Measurements from ENCODE around the gene EFNA4. TPM values are rescaled to one million over a fixed set of nuclear protein-coding genes. Genes with fewer than 3 reads are reported as not detected.

Gene EFNA4
- total RNA-seq, 2 donors from 2014 or later: 1.9 to 2.8 TPM

DNA sequence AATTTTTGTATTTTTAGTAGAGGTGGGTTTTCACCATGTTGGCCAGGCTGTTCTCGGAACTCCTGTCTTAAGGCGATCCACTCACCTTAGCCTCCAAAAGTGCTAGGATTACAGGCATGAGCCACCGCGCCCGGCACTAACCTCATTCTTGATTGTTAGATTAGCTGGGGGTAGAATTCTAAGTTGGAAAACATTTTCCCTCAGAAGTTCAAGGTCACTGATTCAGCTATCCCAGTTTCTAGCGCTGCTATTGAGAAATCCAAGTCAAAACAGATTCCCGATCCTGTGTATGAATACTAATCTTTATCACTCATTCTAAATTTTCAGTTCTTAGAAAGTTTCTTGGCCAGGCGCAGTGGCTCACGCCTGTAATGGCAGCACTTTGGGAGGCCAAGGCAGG, 39.8 kb downstream of the EFNA4 start:
- TF ChIP-seq, protein P1, sequence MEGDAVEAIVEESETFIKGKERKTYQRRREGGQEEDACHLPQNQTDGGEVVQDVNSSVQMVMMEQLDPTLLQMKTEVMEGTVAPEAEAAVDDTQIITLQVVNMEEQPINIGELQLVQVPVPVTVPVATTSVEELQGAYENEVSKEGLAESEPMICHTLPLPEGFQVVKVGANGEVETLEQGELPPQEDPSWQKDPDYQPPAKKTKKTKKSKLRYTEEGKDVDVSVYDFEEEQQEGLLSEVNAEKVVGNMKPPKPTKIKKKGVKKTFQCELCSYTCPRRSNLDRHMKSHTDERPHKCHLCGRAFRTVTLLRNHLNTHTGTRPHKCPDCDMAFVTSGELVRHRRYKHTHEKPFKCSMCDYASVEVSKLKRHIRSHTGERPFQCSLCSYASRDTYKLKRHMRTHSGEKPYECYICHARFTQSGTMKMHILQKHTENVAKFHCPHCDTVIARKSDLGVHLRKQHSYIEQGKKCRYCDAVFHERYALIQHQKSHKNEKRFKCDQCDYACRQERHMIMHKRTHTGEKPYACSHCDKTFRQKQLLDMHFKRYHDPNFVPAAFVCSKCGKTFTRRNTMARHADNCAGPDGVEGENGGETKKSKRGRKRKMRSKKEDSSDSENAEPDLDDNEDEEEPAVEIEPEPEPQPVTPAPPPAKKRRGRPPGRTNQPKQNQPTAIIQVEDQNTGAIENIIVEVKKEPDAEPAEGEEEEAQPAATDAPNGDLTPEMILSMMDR (IDR thresholded peaks at IDR 0.05): no peak
- Histone ChIP-seq H3K36me3 (no peaks in the 10 kb centered on the region), H3K27ac (no peak overlapping the region), H3K9me3 (no peaks in the 10 kb centered on the region), H3K4me1 (ENCODE audit: control insufficient read depth in 1 of 2, low read depth in 2 of 2) (no peaks in the 10 kb centered on the region), H3K4me3 (no peak overlapping the region), H3K27me3 (replicated peaks; ENCODE audit: insufficient read depth) (no peaks in the 10 kb centered on the region)
- ATAC-seq (ENCODE audit: insufficient number of reproducible peaks, low FRiP score, low read depth) (no peak), DNase-seq (ENCODE audit: low spot score) (no peak)

DNA sequence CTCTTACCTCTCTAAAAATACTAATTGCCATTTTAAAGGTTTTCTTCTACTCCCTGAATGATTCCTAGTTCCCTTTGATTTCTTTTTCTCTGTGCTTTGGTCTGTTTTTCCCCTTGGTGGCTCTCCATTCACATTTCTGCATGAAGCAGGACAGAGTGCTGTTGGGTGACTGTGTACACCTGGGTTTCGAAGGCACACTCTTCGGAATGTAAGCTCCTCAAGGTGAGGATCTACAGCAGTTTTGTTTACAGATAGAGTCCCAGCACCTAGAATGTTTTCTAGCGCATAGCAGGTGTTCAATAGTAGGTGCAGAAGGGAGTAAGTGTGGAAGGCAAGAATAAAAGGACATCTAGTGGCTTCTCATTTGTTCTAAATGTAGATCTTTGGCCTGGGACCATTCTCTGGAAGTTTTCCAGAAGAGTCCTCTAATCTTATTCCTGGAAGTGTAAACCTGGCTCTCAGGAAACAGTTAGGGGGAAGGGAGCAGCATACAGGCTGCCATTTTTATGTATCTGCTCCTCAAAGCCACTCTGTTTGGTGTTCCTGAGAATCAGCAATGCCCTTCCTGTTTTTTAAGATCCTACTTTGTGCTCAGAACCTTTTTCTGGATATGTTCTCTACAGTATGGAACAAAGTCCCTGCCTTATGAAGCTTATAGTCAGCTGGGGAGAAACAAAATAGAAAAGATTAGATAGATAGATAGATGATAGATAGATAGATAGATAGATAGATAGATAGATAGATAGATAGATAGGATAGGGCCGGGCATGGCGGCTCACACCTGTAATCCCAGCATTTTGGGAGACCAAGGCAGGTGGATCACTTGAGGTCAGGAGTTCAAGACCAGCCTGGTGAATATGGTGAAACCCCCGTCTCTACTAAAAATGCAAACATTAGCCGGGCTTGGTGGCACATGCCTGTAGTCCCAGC, 41.3 kb downstream of the EFNA4 start:
- TF ChIP-seq, protein P1 (IDR thresholded peaks at IDR 0.05): no peak
- H3K4me1 ChIP-seq (ENCODE audit: control insufficient read depth in 1 of 2, low read depth in 2 of 2): no peaks in the 10 kb centered on the region
- no peak overlapping the region for H3K27ac ChIP-seq
- H3K9me3 ChIP-seq: no peaks in the 10 kb centered on the region
- H3K27me3 ChIP-seq (replicated peaks; ENCODE audit: insufficient read depth): no peaks in the 10 kb centered on the region
- no peaks in the 10 kb centered on the region for H3K36me3 ChIP-seq
- DNase-seq (ENCODE audit: low spot score) (no peak), ATAC-seq (ENCODE audit: insufficient number of reproducible peaks, low FRiP score, low read depth) (no peak)
- no peak overlapping the region for H3K4me3 ChIP-seq

DNA sequence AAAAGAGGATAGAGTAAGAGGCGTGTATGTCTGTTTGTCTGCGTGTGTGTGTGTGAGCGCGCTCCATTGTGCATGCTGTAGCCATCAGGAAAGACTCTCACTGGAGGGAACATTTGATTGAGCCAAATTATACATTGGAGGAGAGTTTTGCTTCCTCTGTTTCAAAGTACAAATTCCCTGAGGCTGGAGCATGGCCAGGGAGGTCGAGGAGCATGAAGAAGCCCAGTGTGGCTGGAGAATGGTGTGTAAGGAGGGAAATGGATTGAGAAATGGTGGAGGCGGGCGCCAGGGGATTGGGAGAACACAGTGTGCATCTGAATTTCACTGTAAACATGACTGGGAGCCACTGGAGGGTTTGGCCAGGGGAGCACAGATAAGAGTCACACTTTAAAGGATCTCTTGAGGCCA, 42.1 kb downstream of the EFNA4 start:
- TF ChIP-seq, protein P1 (IDR thresholded peaks at IDR 0.05): no peak
- Histone ChIP-seq H3K4me3 (no peak overlapping the region), H3K27me3 (replicated peaks; ENCODE audit: insufficient read depth) (no peaks in the 10 kb centered on the region), H3K9me3 (no peaks in the 10 kb centered on the region), H3K27ac (no peak overlapping the region), H3K36me3 (no peaks in the 10 kb centered on the region), H3K4me1 (ENCODE audit: control insufficient read depth in 1 of 2, low read depth in 2 of 2) (no peaks in the 10 kb centered on the region)
- DNase-seq (ENCODE audit: low spot score) (no peak), ATAC-seq (ENCODE audit: insufficient number of reproducible peaks, low FRiP score, low read depth) (no peak)

DNA sequence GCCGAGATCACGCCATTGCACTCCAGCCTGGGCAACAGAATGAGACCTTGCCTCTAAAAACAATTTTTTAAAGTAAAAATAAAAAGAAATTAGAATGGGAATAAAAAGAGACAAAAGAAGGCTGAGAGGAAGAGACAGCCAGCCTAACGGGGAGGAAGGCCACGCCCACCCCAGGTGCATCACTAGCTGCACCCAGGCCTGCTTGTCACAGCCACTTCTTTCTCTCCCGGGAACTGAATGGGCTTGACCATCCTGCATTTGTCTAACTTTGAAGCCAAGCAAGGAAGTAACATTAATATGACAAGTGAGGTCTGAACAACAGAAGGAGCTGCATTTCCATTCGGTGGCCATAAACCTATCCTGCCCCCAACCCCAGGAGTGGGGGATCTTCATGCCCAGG, 43.3 kb downstream of the EFNA4 start:
- no peak overlapping the region for H3K4me3 ChIP-seq

More for the DNA sequence above, 43.3 kb downstream of the EFNA4 start:
- H3K4me1 ChIP-seq (ENCODE audit: control insufficient read depth in 1 of 2, low read depth in 2 of 2): no peaks in the 10 kb centered on the region
- H3K9me3 ChIP-seq: no peaks in the 10 kb centered on the region
- no peaks in the 10 kb centered on the region for H3K27me3 ChIP-seq (replicated peaks; ENCODE audit: insufficient read depth)
- no peaks in the 10 kb centered on the region for H3K36me3 ChIP-seq
- no peak for DNase-seq (ENCODE audit: low spot score)
- TF ChIP-seq, protein P1 (IDR thresholded peaks at IDR 0.05): no peak
- no peak for ATAC-seq (ENCODE audit: insufficient number of reproducible peaks, low FRiP score, low read depth)
- no peak overlapping the region for H3K27ac ChIP-seq

All from thoracic aorta (tissue), 2 donors.